Astrocyte of the cerebellum (primary cell): ENCODE data around the gene R3HDM4.
A peak's percentile ranks its signal among the peaks of the same experiment; 100 is the strongest.

Source experiments
- DNase-seq: peaks from one replicate; pipeline ENCODE4 v3.0.0-alpha.2; 2011; ENCODE audit warnings: low read depth
- H3K4me3 ChIP-seq: 2 replicates; pipeline ENCODE4 v1.5.1; 2011; ENCODE audit warnings: mild to moderate bottlenecking, low read depth, low read length, moderate library complexity
- CTCF ChIP-seq: IDR thresholded peaks from 2 replicates; pipeline ENCODE4 v1.5.1; 2012; ENCODE audit warnings: low read length, low read depth, moderate library complexity, mild to moderate bottlenecking; ENCODE audit errors: missing control alignments
- in situ Hi-C: cut with HindIII; loops from 2 replicates; pipeline ENCODE4 v1.10.0; 2017; ENCODE audit warnings: low sequenced_read_pairs

The R3HDM4 gene

GRCh38 chr19:918481-919198, 5.6 kb upstream of the R3HDM4 start:
- TF ChIP-seq CTCF, result no peak
- no peak for DNase-seq
- H3K4me3 ChIP-seq, result no peak overlapping the region
- in situ Hi-C loops, result no loop called here

- no peak for TF ChIP-seq CTCF
- H3K4me3 ChIP-seq, result no peak overlapping the region
- DNase-seq, result no peak
- in situ Hi-C loops, result no loop called here
Measured at GRCh38 chr19:918152-918437, 5.1 kb upstream of the R3HDM4 start.

- DNase-seq, result no peak
- TF ChIP-seq CTCF, result peak; percentile 43
- in situ Hi-C loops, result no loop called here
- no peak within 1 kb of the TSS for H3K4me3 ChIP-seq
Measured at GRCh38 chr19:917323-918151, 4.5 kb upstream of the R3HDM4 start, which contains the start of gene KISS1R. KISS1R (plus strand) TSS chr19:917333; CDS start chr19:917503, 170 bp downstream.

GRCh38 chr19:916645-917322, 3.8 kb upstream of the R3HDM4 start:
- H3K4me3 ChIP-seq, result no peak overlapping the region
- no peak for DNase-seq
- in situ Hi-C loops, result no loop called here
- TF ChIP-seq CTCF, result no peak

GRCh38 chr19:912181-913079, 589 bp downstream of the R3HDM4 start:
- DNase-seq, result no peak
- in situ Hi-C loops, result no loop called here
- no peak for TF ChIP-seq CTCF
- H3K4me3 ChIP-seq, result peak overlapping the region; percentile 78
